EH (cell line): Measurements from ENCODE around the gene PLPP1.

ENCODE experiments used
- DNase-seq: peaks from one replicate; pipeline ENCODE4 v3.0.0-alpha.2; 2015; ENCODE audit warnings: low read depth

PLPP1 gene

GRCh38 chr5:55446640-55447351 is 88.0 kb downstream of the PLPP1 start:
- DNase-seq: peak; percentile 47

DNA sequence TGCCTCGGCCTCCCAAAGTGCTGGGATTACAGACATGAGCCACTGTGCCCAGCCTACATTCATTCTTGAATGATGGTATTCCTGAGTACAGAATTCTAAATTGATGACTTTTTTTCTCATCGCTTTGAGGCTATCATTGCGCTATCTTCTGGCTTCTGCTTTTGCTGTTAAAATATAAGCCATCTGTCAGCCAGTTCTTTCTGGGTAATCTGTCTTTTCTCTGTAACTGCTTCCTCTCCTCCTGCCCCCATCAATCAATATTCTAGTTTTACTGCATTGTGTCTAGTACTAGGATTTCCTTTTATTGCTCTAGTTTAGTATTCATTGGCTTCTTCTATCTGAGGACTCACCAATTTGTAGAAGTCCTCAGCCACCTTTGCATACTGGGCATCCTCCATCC is 89.0 kb downstream of the PLPP1 start:
- DNase-seq: no peak

DNA sequence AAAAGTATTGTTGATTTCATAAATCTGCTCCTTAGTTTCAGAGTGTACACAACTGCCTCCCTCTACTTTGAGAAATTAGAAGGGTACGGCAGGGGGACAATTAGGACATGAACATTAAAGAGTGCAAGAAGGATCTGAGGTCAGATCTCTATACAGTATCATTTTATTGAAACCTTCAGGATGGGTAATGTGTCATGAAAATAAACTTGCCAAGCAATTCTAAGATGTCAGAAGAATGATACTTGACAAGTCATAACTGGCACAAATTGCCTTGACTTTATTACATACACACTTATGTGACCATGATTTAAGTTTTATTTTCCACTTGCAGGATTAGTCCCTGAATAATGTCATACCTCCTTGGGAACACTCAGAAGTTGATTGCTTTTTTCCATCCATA is 92.8 kb downstream of the PLPP1 start:
- DNase-seq: no peak

- DNase-seq: no peak
Measured at GRCh38 chr5:55441107-55441771, 93.5 kb downstream of the PLPP1 start.

DNA sequence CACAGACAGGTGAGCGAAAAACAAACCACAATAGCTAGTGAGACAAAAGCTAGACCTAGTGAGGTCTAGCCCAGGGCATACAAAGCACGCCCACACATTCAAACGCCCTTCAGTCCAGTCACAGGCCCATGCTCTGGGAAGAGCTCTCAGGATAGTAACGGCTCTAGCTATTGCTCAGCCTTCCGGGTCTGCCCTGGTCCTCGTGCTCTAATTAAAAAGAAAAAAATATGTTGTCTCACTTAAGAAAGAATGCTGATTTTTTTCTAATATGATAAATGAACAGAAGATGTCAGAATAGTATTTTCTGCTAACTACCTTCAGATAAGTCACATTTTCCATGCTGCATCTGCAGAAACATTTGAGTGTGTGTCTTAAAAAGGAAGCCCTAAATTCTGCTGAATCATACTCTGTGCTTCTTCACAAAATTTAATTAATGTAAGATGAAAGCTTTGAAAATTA is 94.5 kb downstream of the PLPP1 start:
- DNase-seq: peak; percentile 83

- DNase-seq: peak; percentile 89
Measured at GRCh38 chr5:55438998-55439397, 95.8 kb downstream of the PLPP1 start.

DNA sequence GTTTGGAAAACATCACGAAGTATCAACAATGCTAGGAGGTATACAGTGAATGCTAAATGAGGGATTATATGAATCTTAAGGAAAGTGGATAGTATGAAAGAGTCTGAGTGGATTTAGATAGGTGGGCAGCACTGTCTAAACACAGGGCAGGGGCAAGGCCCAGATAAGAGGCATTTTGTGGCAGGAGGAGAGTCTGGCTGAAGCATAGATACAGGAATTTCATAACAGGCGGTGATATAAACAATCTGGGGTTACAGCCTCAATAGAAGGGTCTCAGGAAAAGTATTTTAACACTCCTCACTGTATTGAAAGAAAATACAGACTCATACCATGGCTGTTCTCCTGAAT is 96.9 kb downstream of the PLPP1 start:
- no peak for DNase-seq

- DNase-seq: no peak
Measured at GRCh38 chr5:55437452-55437851, 97.3 kb downstream of the PLPP1 start.

- no peak for DNase-seq
Measured at GRCh38 chr5:55432549-55432948, 102.2 kb downstream of the PLPP1 start.

DNA sequence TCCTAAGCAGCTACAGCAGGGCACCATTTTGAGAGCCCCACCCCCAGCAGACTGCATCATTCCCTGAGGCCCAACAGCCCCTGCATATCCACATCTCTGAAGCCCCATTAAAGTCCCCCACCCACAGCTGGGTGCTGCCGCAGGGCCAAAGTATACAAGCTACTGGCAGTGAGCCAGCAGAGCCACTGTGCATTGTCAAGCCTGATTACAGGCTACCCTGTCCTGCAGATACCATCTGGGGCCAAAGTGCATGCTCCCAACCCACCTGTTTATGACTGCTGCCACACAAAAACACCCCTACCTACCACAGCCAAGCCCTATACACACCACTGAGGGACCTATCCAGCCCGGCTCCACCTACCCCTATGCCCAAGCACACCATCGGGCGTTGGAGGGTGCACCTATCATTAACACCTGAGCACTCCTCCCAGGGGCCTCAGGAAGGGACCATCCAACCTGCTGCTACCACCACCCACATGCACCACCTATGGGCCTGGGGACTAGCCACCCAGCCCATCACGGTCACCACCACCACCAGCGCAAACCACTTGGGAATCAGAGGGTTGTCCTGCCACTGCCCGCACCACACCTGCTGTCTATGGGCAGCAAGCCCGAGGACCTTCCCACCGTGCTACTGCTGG is 105.0 kb downstream of the PLPP1 start:
- DNase-seq: no peak

DNA sequence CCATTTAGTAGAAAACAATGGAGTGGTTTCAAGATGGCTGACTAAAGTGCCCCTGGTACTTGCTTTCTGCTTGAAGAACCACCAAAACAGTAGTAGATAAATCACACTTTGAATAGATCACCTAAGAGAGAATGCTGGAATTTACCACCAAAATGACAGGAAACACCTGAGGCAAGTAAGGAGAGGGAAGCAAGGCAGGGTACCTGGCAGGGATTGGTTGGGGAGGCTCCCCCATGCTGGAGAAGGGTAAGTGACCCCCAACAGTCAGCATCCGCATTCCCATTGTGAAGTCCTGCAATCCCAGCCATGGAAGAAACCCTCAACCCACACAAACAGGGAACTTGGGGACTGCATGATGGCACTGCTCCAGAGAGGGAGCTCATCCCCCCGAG is 105.5 kb downstream of the PLPP1 start:
- DNase-seq: no peak

DNA sequence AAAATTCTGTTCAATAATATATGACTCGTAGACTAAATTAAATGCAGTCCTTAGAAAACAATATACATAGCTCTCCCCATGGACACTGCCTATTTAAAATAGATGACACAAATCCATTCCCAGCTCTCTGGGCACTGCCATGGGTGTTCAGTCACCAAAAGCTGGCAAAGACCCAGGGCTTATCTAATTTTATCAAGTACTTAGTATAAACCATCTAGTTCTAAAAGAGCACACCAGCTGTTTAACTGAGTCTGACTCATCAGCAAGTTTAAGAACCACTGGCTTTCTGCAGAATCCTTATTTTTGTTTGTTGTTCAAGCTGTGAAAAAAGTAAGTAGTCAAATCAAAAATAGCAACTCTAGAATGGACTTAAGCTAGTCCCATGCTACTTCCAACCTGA is 107.6 kb downstream of the PLPP1 start:
- peak; percentile 89 for DNase-seq

DNA sequence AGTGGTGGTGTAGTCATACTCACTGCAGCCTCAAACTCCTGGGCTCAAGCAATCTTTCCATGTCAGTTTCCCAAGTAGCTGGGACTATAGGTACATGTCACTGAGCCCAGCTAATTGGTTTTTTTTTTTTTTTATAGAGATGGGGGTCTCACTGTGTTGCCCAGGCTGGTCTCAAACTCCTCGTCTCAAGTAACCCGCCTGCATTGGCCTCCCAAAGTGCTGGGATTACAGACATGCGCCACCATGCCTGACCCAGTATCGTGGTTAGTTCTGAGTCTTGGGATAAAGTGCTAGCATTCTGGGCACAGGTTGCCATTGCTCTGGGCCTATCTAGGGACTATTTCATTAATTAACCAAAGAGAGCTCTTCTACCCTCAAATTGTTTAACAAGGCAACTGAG is 108.3 kb downstream of the PLPP1 start:
- DNase-seq: no peak

- peak; percentile 36 for DNase-seq
Measured at GRCh38 chr5:55421074-55421529, 113.7 kb downstream of the PLPP1 start.

- DNase-seq: peak; percentile 92
Measured at GRCh38 chr5:55418994-55419968, 115.5 kb downstream of the PLPP1 start.

DNA sequence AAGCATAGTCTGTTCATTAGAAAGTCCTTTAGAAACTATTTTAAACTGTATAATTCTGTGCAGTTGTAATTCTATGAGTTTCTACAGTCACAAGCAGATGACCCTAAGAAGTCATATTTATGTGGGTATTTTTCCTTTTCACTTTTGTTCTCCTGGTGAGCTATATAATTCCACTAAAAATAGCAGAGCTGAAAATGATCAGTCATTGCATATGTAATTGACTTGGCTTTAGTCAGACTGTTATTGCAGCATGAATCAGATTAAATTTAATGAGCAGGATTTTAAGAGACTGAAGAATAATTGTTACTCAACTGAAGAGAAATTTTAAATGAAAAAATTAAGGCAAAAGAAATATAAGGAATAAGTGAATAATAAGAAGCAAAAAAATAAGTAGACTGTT is 118.5 kb downstream of the PLPP1 start:
- DNase-seq: peak; percentile 60

- no peak for DNase-seq
Measured at GRCh38 chr5:55415071-55415470, 119.7 kb downstream of the PLPP1 start.

DNA sequence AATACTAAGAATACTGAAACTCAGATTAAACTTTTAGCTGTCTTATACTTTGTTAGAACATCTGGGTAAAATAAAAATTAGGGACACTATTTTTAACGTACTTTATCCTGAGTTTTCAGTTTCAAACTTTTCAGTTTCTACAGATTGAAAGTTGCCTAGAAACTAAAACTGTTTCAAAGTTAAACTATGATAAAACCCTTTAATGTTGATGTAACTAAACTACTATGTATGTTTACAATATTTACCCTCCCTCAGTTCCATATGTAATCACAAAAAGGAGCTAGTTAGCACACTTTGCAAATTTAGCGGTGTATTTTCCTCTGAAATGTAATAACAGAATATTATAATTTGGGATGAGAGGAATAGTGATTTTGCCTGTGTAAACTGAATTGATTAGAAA is 121.1 kb downstream of the PLPP1 start:
- DNase-seq: no peak

DNA sequence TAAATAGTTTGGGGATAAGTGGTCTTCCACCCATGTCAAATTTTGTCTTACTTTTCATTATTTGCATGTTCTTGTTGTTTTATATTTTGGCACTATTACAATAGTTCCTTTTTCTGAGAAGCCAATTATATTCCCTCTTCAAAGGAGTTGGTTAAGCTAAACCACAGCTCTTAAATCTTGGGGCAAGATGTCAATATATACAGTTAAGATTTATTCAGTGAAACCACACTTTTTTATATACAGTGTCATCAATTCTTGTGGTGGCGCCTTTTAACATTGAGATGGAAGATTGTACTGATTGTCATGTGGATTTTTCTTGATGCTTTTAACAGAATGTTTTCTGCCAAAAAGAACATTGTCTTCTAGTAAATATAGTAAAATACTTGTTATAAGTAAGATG is 122.9 kb downstream of the PLPP1 start:
- no peak for DNase-seq

GRCh38 chr5:55410845-55411244 is 123.9 kb downstream of the PLPP1 start:
- no peak for DNase-seq

DNA sequence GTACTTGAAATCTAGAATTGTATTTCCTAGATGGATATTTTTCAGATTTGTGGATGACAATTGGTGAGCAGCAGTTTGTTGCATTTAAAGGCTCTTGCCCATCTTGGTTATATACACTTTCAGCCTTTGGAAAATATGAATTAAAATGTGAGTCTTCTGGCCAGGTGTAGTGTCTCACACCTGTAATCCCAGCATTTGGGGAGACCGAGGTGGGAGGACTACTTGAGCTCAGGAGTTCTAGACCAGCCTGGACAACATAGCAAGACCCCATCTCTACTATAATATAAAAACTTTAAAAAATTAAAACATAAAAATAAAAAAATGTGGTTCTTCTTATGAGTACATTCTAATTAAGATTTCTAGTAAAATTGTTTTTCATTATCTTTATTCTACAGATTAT is 125.0 kb downstream of the PLPP1 start:
- DNase-seq: no peak

GRCh38 chr5:55407984-55408383 is 126.8 kb downstream of the PLPP1 start:
- no peak for DNase-seq
